Inferior parietal cortex (tissue), 1 donor: ENCODE measurements around the gene LAD1.

ENCODE experiments used
- DNase-seq: peaks from one replicate; pipeline ENCODE4 v3.0.0-alpha.2; 2016; ENCODE audit errors: extremely low spot score

LAD1 gene

GRCh38 chr1:201348211-201348566, 50.9 kb downstream of the LAD1 start:
- DNase-seq: peak; percentile 44

GRCh38 chr1:201347498-201348210, 51.5 kb downstream of the LAD1 start:
- DNase-seq: no peak

- DNase-seq: no peak
These were observed 52.1 kb downstream of the LAD1 start for GRCh38 chr1:201346987-201347386.

GRCh38 chr1:201346337-201346939, 52.7 kb downstream of the LAD1 start:
- peak; percentile 36 for DNase-seq

GRCh38 chr1:201345081-201345355, 54.1 kb downstream of the LAD1 start:
- DNase-seq: no peak

- DNase-seq: no peak
These were observed 54.7 kb downstream of the LAD1 start for GRCh38 chr1:201344206-201345080.

- no peak for DNase-seq
These were observed 57.7 kb downstream of the LAD1 start for GRCh38 chr1:201341377-201341776.

GRCh38 chr1:201336711-201337450, 62.2 kb downstream of the LAD1 start:
- DNase-seq: no peak

GRCh38 chr1:201335901-201336300, 63.2 kb downstream of the LAD1 start:
- DNase-seq: no peak

- no peak for DNase-seq
These were observed 63.8 kb downstream of the LAD1 start for GRCh38 chr1:201335174-201335870.

GRCh38 chr1:201334325-201335173, 64.6 kb downstream of the LAD1 start:
- DNase-seq: no peak

- DNase-seq: no peak
These were observed 66.3 kb downstream of the LAD1 start for GRCh38 chr1:201332616-201333335.

GRCh38 chr1:201332021-201332420, 67.1 kb downstream of the LAD1 start:
- DNase-seq: no peak

GRCh38 chr1:201331166-201331565, 68.0 kb downstream of the LAD1 start:
- DNase-seq: no peak
